AG09309 (cell line): Measurements from ENCODE around the gene APAF1.

Experiments used
- DNase-seq: peaks from one replicate; pipeline ENCODE4 v3.0.0-alpha.2; 2010; ENCODE audit warnings: low read depth
- H3K4me3 ChIP-seq: 2 replicates; pipeline ENCODE4 v1.5.1; 2011; ENCODE audit warnings: mild to moderate bottlenecking, low read depth, low read length, moderate library complexity; ENCODE audit not compliant: control insufficient read depth
- CTCF ChIP-seq: IDR thresholded peaks from 2 replicates; pipeline ENCODE4 v1.5.1; 2011; ENCODE audit warnings: mild to moderate bottlenecking, low read depth, low read length, inconsistent platforms; ENCODE audit not compliant: insufficient read depth, control insufficient read depth; ENCODE audit errors: missing control alignments

APAF1 gene

DNA sequence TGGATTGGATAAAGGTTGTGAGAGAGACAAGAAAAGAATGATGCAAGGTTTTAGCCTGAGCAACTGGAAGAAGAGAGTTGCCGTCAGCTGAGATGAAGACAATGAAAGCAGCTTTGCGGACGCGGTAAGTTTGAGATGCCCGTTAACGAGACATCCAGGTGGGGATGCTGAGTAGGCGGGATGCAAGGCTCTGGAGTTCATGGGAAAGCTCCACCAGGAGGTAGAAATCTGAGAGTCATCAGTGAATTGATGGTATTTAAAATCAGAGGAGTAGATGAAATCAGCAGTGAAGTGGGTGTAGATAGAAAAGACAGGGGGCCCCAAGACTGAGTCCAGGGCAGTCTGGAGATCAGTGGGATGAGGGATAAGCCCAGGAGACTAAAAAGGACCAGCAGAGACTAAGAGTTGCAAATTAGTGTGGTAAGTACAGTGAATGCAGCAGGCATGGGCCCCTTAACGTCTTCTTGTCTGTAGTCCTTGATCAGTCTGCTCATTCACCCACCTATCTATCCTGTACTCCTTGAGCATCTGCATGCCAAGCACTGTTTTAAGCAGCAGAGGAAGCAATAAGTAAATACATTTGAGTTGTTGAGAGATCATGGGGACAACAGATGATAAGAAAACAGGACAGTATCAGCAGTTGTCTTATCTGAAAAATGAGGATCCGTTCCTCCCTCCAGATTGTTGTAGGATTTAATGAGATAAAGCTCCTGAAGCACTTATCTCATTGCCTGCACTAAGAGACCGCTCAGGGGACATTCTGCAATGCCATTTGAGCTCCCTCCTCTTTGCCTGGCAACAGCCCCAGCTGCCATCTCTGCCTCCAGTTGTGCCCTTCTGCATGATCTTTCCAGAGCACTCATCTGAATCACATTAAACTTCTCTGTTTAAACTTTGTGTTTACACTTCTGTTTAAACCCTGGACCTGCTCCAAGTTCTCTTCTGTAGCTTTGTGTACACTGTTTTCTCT is 91.5 kb downstream of the APAF1 start:
- DNase-seq, result no peak
- no peak for TF ChIP-seq CTCF
- H3K4me3 ChIP-seq, result no peak overlapping the region

DNA sequence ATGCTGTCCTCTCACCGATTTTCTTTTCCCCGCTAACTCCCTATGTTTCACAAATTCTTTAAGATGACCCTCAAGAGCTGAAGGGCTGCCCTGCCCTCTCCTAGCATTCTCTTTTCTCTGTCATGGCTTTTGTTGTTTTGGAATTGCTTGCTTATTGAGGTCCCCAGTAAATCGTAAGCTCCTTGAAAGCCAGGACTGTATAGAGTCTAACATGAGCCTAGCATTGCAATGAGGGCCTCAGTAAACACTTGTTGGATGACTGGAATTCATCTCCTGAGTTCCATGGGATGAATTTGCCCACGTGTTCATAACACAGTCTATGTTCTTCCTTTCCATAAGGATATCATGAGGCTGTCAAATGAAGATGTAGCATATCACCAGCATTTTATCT is 92.2 kb downstream of the APAF1 start:
- H3K4me3 ChIP-seq, result no peak overlapping the region
- no peak for TF ChIP-seq CTCF
- no peak for DNase-seq

DNA sequence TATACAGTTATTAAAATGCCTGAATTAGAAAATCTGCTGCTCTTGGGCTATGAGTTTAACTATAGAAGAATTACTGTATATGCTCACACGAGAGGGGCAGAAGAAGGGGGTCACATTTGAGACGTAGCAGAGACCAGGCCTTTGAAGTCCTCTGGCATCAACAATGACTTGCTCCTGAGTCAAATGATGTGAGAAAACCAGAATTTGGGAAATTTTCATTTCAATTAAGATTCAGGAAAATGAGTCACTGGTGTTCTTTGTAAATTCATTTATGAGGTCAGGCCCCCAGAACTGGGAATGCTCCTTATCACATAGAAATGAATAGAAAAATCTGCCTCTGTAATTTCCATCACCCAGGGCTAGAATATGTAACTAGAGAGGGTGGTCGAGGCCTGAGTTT is 92.9 kb downstream of the APAF1 start:
- TF ChIP-seq CTCF, result no peak
- no peak for DNase-seq

GRCh38 chr12:98738539-98738938 is 93.4 kb downstream of the APAF1 start:
- no peak for DNase-seq
- TF ChIP-seq CTCF, result no peak
- H3K4me3 ChIP-seq, result no peak overlapping the region

More for the DNA sequence above, 92.9 kb downstream of the APAF1 start:
- no peak overlapping the region for H3K4me3 ChIP-seq

DNA sequence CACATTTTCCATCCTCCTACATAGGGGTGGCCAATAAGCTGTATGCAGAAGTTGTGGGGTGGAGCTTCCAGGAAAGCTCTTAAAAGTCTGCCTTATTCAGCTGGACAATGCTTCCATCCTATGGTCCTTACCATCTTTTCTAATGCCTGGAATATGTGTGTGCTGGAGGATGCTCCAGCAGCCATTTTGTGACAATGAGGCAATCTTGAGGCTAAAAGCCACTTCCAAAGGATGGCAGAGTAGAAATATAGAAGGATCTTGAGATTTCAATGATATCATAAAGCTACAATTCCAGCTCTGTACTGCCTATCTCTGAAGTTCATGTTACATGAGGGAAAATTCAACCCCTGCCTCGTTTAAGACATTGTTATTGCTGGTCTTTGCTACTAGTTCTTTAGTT is 95.7 kb downstream of the APAF1 start:
- DNase-seq, result no peak
- TF ChIP-seq CTCF, result no peak
- no peak overlapping the region for H3K4me3 ChIP-seq

DNA sequence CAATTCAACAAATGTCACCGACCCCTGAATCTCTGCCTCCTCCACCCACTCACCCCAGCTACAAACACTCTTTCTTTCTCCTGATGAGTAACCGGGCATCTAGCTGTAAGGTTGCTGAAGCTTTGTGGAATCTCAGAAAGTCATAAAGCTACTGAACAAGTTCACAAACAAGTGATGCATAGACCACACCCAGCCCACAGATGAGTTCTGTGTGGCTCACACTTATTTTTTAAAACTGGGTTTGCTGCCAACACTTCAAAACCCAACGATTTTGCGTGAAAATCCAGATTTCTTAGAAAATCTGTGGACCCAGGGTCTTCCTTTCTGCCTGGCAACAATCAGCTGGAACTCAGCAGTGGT is 96.1 kb downstream of the APAF1 start:
- no peak for TF ChIP-seq CTCF
- no peak for DNase-seq
- no peak overlapping the region for H3K4me3 ChIP-seq
